SK-N-SH (cell line): ENCODE results near the gene NUP107. TPM values are rescaled to one million over a fixed set of nuclear protein-coding genes. Genes with fewer than 3 reads are reported as not detected.

Experiments
- CTCF ChIA-PET: fragments of 300-600, 350-600 bp; formaldehyde crosslinking; extraction: SDS; loops from one replicate; lab custom pipeline; 2021; lab: Yijun Ruan, JAX
- POLR2A ChIA-PET: fragments of 350-600 bp; sonication (Branson Sonifier 250); formaldehyde crosslinking; extraction: SDS; loops from one replicate; lab custom pipeline; 2020; ENCODE audit warnings: antibody characterized with exemption, inconsistent platforms; lab: Yijun Ruan, JAX
- DNase-seq: peaks from one replicate; pipeline ENCODE4 v3.0.0; 2012
- H2AFZ ChIP-seq: fragments of 200-600 bp; sonication (generic); 2 replicates; pipeline ENCODE4 v1.8.1; 2016; ENCODE audit warnings: antibody characterized with exemption, mild to moderate bottlenecking, low read depth
- H3F3A ChIP-seq: fragments of 200-600 bp; sonication (generic); replicated peaks from 2 replicates; pipeline ENCODE3; 2016; ENCODE audit warnings: antibody characterized with exemption, mild to moderate bottlenecking; ENCODE audit not compliant: insufficient read depth
- H3K27ac ChIP-seq, 2 experiments: fragments of 200-500 bp in 1 of 2; fragments of 200-600 bp in 1 of 2; sonication (Bioruptor generic) in 1 of 2; sonication (generic), shearing (Covaris generic) in 1 of 2; 2 replicates each; pipeline versions ENCODE4 v1.5.1 to v1.6.1; 2014 to 2016; ENCODE audit warnings: low read depth in 2 of 2, inconsistent platforms in 1 of 2, low read length in 1 of 2, mild to moderate bottlenecking in 1 of 2, mixed read lengths in 1 of 2
- H3K27me3 ChIP-seq: fragments of 200-600 bp; sonication (generic), shearing (Covaris generic); 2 replicates; pipeline ENCODE4 v1.6.1; 2016; ENCODE audit warnings: mixed run types; ENCODE audit not compliant: insufficient read depth
- H3K36me3 ChIP-seq, 2 experiments: fragments of 200-500 bp in 1 of 2; fragments of 200-600 bp in 1 of 2; sonication (Bioruptor generic) in 1 of 2; sonication (generic) in 1 of 2; replicated peaks in 1 of 2; 2 replicates each; pipeline versions ENCODE3 to v1.5.1; 2014 to 2016; ENCODE audit warnings: low read length in 1 of 2, mild to moderate bottlenecking in 1 of 2; ENCODE audit not compliant: insufficient read depth in 2 of 2, control insufficient read depth in 1 of 2
- H3K4me1 ChIP-seq, 2 experiments: fragments of 200-500 bp in 1 of 2; fragments of 200-600 bp in 1 of 2; sonication (Bioruptor generic) in 1 of 2; sonication (generic), shearing (Covaris generic) in 1 of 2; 2 replicates each; pipeline versions ENCODE4 v1.5.1 to v1.6.1; 2014 to 2016; ENCODE audit warnings: low read depth in 1 of 2, low read length in 1 of 2, mixed run types in 1 of 2; ENCODE audit not compliant: insufficient read depth in 2 of 2, control insufficient read depth in 1 of 2
- H3K4me2 ChIP-seq: fragments of 200-600 bp; sonication (generic), shearing (Covaris generic); 2 replicates; pipeline ENCODE4 v1.6.1; 2017; ENCODE audit warnings: mixed run types
- H3K4me3 ChIP-seq, 2 experiments: fragments of 200-500 bp in 1 of 2; fragments of 200-600 bp in 1 of 2; sonication (Bioruptor generic) in 1 of 2; sonication (generic), shearing (Covaris generic) in 1 of 2; 2 replicates each; pipeline versions ENCODE4 v1.5.1 to v1.8.1; 2014 to 2016; ENCODE audit warnings: low read depth in 2 of 2, inconsistent platforms in 1 of 2, low read length in 1 of 2, mild to moderate bottlenecking in 1 of 2, mixed read lengths in 1 of 2, moderate library complexity in 1 of 2
- H3K79me2 ChIP-seq: fragments of 200-600 bp; sonication (generic); 2 replicates; pipeline ENCODE4 v1.8.1; 2017; ENCODE audit warnings: mild to moderate bottlenecking; ENCODE audit not compliant: insufficient read depth
- H3K9ac ChIP-seq: fragments of 200-600 bp; sonication (generic); 2 replicates; pipeline ENCODE4 v1.6.1; 2017; ENCODE audit warnings: mixed run types
- H3K9me2 ChIP-seq: fragments of 200-600 bp; sonication (generic); 2 replicates; pipeline ENCODE4 v1.6.1; 2017; ENCODE audit warnings: mixed run types
- H3K9me3 ChIP-seq: fragments of 200-600 bp; sonication (generic); 2 replicates; pipeline ENCODE4 v1.6.1; 2017; ENCODE audit warnings: mixed run types, mild to moderate bottlenecking, moderate library complexity
- H4K20me1 ChIP-seq: fragments of 200-600 bp; sonication (generic); 2 replicates; pipeline ENCODE4 v1.6.1; 2017; ENCODE audit warnings: mild to moderate bottlenecking, mixed run types; ENCODE audit not compliant: insufficient read depth
- CHD2 ChIP-seq: fragments of 150-350 bp; IDR thresholded peaks from 2 replicates; pipeline ENCODE4 v1.6.1; 2018; ENCODE audit warnings: low read length; ENCODE audit not compliant: partially characterized antibody
- EZH2phosphoT487 ChIP-seq: fragments of 200-600 bp; sonication (generic); IDR thresholded peaks from 2 replicates; pipeline ENCODE4 v1.6.1; 2017; ENCODE audit warnings: low read depth, mixed run types, mild to moderate bottlenecking, antibody characterized with exemption, moderate library complexity, borderline replicate concordance
- FOSL2 ChIP-seq: IDR thresholded peaks from 2 replicates; pipeline ENCODE4 v1.4.0; 2012; ENCODE audit warnings: low read depth, mild to moderate bottlenecking, moderate library complexity, borderline replicate concordance
- FOXJ3 ChIP-seq: sonication (generic); formaldehyde crosslinking; IDR thresholded peaks from 2 replicates; pipeline ENCODE4 v1.5.1; 2020; ENCODE audit warnings: mild to moderate bottlenecking, missing genetic modification reagents
- SMC3 ChIP-seq: IDR thresholded peaks from 2 replicates; pipeline ENCODE4 v1.6.1; 2012; ENCODE audit warnings: low read depth, low read length, improper control_type of control experiment
- TCF12 ChIP-seq: IDR thresholded peaks from 2 replicates; pipeline ENCODE4 v1.4.0; 2012
- WGBS: methylation state at CpG from one replicate; pipeline ENCODE4 v1.1.6; 2017; ENCODE audit warnings: low lambda C conversion rate; 5-methylcytosine and 5-hydroxymethylcytosine counted together
- polyA plus RNA-seq, 3 experiments: library from polyadenylated mRNA; depleted of rRNA; stranded (reverse); fragments of >200 nt; gene quantifications; 2 replicates each; pipeline ENCODE4 v1.2.3, GENCODE V29; 2012
- TF ChIP-seq, protein P1 (sequence below): IDR thresholded peaks from 2 replicates; pipeline ENCODE4 v1.4.0; 2012; ENCODE audit warnings: low read depth, borderline replicate concordance
- TF ChIP-seq, protein P2 (sequence below): IDR thresholded peaks from 2 replicates; pipeline ENCODE4 v1.4.0; 2012; ENCODE audit warnings: low read depth
- TF ChIP-seq, protein P3 (sequence below): fragments of 150-350 bp; IDR thresholded peaks from 2 replicates; pipeline ENCODE4 v1.6.1; 2016; ENCODE audit warnings: mild to moderate bottlenecking, low read depth, low read length
- TF ChIP-seq, protein P4 (sequence below): IDR thresholded peaks from 2 replicates; pipeline ENCODE4; 2012
- TF ChIP-seq, protein P5 (sequence below): IDR thresholded peaks from 2 replicates; pipeline ENCODE4 v1.6.1; 2012; ENCODE audit warnings: mild to moderate bottlenecking, low read depth, low read length, moderate library complexity

The NUP107 gene
- polyA plus RNA-seq, 1 of the 3 experiments (the other 2 are of a cell fraction), result 30.9 TPM

DNA sequence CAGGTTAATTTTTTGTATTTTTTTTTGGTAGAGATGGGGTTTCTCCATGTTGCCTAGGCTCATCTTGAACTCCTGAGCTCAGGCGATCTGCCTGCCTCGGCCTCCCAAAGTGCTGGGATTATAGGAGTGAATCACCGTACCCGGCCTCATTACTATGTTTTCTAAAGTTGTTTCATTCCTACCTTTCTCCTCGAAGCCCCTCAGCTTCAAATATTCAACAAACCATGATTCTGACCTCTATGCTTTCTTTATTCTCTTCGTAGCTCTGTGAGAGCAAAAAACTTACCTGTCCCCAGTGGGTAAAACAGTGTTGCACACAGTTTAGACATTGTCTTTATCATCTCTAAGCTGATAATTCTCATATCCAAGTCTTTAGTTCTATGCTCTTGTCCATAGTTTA lies 95.0 kb downstream of the NUP107 start (continued):
- TF ChIP-seq CHD2 (no peak), SMC3 (no peak), FOSL2 (no peak)
- TF ChIP-seq, protein P1, sequence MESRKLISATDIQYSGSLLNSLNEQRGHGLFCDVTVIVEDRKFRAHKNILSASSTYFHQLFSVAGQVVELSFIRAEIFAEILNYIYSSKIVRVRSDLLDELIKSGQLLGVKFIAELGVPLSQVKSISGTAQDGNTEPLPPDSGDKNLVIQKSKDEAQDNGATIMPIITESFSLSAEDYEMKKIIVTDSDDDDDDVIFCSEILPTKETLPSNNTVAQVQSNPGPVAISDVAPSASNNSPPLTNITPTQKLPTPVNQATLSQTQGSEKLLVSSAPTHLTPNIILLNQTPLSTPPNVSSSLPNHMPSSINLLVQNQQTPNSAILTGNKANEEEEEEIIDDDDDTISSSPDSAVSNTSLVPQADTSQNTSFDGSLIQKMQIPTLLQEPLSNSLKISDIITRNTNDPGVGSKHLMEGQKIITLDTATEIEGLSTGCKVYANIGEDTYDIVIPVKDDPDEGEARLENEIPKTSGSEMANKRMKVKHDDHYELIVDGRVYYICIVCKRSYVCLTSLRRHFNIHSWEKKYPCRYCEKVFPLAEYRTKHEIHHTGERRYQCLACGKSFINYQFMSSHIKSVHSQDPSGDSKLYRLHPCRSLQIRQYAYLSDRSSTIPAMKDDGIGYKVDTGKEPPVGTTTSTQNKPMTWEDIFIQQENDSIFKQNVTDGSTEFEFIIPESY, result no peak
- TF ChIP-seq, protein P2, sequence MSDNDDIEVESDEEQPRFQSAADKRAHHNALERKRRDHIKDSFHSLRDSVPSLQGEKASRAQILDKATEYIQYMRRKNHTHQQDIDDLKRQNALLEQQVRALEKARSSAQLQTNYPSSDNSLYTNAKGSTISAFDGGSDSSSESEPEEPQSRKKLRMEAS, result no peak
- TF ChIP-seq, protein P3, sequence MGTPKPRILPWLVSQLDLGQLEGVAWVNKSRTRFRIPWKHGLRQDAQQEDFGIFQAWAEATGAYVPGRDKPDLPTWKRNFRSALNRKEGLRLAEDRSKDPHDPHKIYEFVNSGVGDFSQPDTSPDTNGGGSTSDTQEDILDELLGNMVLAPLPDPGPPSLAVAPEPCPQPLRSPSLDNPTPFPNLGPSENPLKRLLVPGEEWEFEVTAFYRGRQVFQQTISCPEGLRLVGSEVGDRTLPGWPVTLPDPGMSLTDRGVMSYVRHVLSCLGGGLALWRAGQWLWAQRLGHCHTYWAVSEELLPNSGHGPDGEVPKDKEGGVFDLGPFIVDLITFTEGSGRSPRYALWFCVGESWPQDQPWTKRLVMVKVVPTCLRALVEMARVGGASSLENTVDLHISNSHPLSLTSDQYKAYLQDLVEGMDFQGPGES, result no peak
- TF ChIP-seq, protein P4, sequence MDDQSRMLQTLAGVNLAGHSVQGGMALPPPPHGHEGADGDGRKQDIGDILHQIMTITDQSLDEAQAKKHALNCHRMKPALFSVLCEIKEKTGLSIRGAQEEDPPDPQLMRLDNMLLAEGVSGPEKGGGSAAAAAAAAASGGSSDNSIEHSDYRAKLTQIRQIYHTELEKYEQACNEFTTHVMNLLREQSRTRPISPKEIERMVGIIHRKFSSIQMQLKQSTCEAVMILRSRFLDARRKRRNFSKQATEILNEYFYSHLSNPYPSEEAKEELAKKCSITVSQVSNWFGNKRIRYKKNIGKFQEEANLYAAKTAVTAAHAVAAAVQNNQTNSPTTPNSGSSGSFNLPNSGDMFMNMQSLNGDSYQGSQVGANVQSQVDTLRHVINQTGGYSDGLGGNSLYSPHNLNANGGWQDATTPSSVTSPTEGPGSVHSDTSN, result no peak

DNA sequence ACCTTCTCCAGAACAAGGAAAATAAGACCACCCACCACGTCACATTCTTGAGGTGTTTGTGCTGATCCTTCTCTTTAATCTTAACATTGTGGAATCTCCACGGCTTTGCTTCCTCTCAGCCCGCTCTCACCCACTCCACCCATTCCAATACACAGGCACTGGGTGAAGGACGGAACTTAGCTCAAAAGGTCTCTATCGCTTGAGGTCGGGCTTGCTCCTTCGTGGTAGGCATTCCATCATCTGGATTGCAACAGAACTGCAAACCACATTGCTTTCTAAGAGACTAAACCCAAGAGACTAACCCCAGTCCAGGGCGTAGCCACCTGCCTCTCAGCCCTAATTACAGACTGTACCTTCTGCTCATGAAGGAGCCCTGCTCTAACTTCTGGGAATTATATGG lies 97.2 kb downstream of the NUP107 start:
- ChIA-PET CTCF (interaction anchor here (0.7 kb wide), 1 partner anchor 1515 kb away, joined by 4 read pairs; the partner anchor contains the start of gene CAND1), POLR2A (no interaction called here)
- H3K27ac ChIP-seq, result no peak overlapping the region
- TF ChIP-seq, protein P2, result no peak
- TF ChIP-seq FOXJ3 (no peak), EZH2phosphoT487 (no peak), TCF12 (no peak), FOSL2 (no peak)
- TF ChIP-seq, protein P5, sequence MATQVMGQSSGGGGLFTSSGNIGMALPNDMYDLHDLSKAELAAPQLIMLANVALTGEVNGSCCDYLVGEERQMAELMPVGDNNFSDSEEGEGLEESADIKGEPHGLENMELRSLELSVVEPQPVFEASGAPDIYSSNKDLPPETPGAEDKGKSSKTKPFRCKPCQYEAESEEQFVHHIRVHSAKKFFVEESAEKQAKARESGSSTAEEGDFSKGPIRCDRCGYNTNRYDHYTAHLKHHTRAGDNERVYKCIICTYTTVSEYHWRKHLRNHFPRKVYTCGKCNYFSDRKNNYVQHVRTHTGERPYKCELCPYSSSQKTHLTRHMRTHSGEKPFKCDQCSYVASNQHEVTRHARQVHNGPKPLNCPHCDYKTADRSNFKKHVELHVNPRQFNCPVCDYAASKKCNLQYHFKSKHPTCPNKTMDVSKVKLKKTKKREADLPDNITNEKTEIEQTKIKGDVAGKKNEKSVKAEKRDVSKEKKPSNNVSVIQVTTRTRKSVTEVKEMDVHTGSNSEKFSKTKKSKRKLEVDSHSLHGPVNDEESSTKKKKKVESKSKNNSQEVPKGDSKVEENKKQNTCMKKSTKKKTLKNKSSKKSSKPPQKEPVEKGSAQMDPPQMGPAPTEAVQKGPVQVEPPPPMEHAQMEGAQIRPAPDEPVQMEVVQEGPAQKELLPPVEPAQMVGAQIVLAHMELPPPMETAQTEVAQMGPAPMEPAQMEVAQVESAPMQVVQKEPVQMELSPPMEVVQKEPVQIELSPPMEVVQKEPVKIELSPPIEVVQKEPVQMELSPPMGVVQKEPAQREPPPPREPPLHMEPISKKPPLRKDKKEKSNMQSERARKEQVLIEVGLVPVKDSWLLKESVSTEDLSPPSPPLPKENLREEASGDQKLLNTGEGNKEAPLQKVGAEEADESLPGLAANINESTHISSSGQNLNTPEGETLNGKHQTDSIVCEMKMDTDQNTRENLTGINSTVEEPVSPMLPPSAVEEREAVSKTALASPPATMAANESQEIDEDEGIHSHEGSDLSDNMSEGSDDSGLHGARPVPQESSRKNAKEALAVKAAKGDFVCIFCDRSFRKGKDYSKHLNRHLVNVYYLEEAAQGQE, result no peak
- no peaks in the 10 kb centered on the region for H4K20me1 ChIP-seq
- H3K9me3 ChIP-seq, result no peaks in the 10 kb centered on the region
- no peak overlapping the region for H2AFZ ChIP-seq
- DNase-seq, result no peak
- no peaks in the 10 kb centered on the region for H3K79me2 ChIP-seq
- H3F3A ChIP-seq, result peaks cover 7% of the 10 kb centered on the region
- H3K27me3 ChIP-seq, result no peaks in the 10 kb centered on the region
- no peaks in the 10 kb centered on the region for H3K9me2 ChIP-seq
- H3K4me1 ChIP-seq, result no peaks in the 10 kb centered on the region
- WGBS, result 92% methylated on average over 8 of the region's 8 CpGs
- H3K4me3 ChIP-seq, result no peak overlapping the region
- no peaks in the 10 kb centered on the region for H3K36me3 ChIP-seq
- no peak overlapping the region for H3K9ac ChIP-seq
- H3K4me2 ChIP-seq, result no peak overlapping the region
